Measurements from ENCODE around the gene BABAM2.

The BABAM2 gene

GRCh38 chr2:27887830-27888229, 2.7 kb upstream of the BABAM2 start:
- CTCF ChIA-PET = no interaction called here
- no peak overlapping the region for H3K4me3 Mint-ChIP-seq
- no peak for DNase-seq
- H3K36me3 Mint-ChIP-seq = peaks cover 10% of the 10 kb centered on the region
- peaks cover 41% of the 10 kb centered on the region for H3K4me1 Mint-ChIP-seq
- peaks cover 12% of the 10 kb centered on the region for H3K27me3 Mint-ChIP-seq
- no peak overlapping the region for H3K27ac Mint-ChIP-seq
- H3K9me3 Mint-ChIP-seq = no peaks in the 10 kb centered on the region

- no peaks in the 10 kb centered on the region for H3K9me3 Mint-ChIP-seq
- H3K36me3 Mint-ChIP-seq = peaks cover 10% of the 10 kb centered on the region
- H3K4me1 Mint-ChIP-seq = peaks cover 48% of the 10 kb centered on the region
- no peak for DNase-seq
- no peak overlapping the region for H3K4me3 Mint-ChIP-seq
- peaks cover 12% of the 10 kb centered on the region for H3K27me3 Mint-ChIP-seq
- H3K27ac Mint-ChIP-seq = no peak overlapping the region
- CTCF ChIA-PET = no interaction called here
Observed at GRCh38 chr2:27888790-27889189, 1.7 kb upstream of the BABAM2 start.

- Mint-ChIP-seq H3K4me1 (peaks cover 56% of the 10 kb centered on the region), H3K27me3 (peaks cover 12% of the 10 kb centered on the region), H3K9me3 (no peaks in the 10 kb centered on the region), H3K36me3 (peaks cover 19% of the 10 kb centered on the region), H3K4me3 (peak overlapping the region; percentile 91), H3K27ac (peak overlapping the region; percentile 99)
- CTCF ChIA-PET = interaction anchor here (1.2 kb wide), 1 partner anchor 186 kb away, joined by 3 read pairs; no protein-coding TSS in a partner anchor
- no peak for DNase-seq
Observed at GRCh38 chr2:27889774-27890145, 769 bp upstream of the BABAM2 start.

- Mint-ChIP-seq H3K27me3 (peaks cover 12% of the 10 kb centered on the region), H3K4me1 (peaks cover 58% of the 10 kb centered on the region)
- CTCF ChIA-PET = no interaction called here
Observed at GRCh38 chr2:27890924-27891672, 569 bp downstream of the BABAM2 start.

GRCh38 chr2:27891673-27892105, 1.2 kb downstream of the BABAM2 start:
- Mint-ChIP-seq H3K4me1 (peaks cover 61% of the 10 kb centered on the region), H3K9me3 (no peaks in the 10 kb centered on the region), H3K36me3 (peaks cover 36% of the 10 kb centered on the region), H3K27me3 (peaks cover 12% of the 10 kb centered on the region), H3K4me3 (peak overlapping the region; percentile 91), H3K27ac (peak overlapping the region; percentile 99)
- no peak for DNase-seq
- CTCF ChIA-PET = no interaction called here

More at GRCh38 chr2:27890924-27891672, 569 bp downstream of the BABAM2 start:
- Mint-ChIP-seq H3K4me3 (peak overlapping the region; percentile 91), H3K27ac (peak overlapping the region; percentile 99), H3K9me3 (no peaks in the 10 kb centered on the region), H3K36me3 (peaks cover 30% of the 10 kb centered on the region)
- DNase-seq = peak; percentile 92

- H3K4me3 Mint-ChIP-seq = no peak overlapping the region
- peak overlapping the region; percentile 46 for H3K27ac Mint-ChIP-seq
- DNase-seq = no peak
- peaks cover 46% of the 10 kb centered on the region for H3K36me3 Mint-ChIP-seq
- peaks cover 12% of the 10 kb centered on the region for H3K27me3 Mint-ChIP-seq
- CTCF ChIA-PET = no interaction called here
- H3K4me1 Mint-ChIP-seq = peaks cover 75% of the 10 kb centered on the region
- no peaks in the 10 kb centered on the region for H3K9me3 Mint-ChIP-seq
Observed at GRCh38 chr2:27893006-27893405, 2.5 kb downstream of the BABAM2 start.

GRCh38 chr2:27897717-27898116, 7.2 kb downstream of the BABAM2 start:
- no peak overlapping the region for H3K27ac Mint-ChIP-seq
- H3K4me3 Mint-ChIP-seq = no peak overlapping the region
- CTCF ChIA-PET = no interaction called here
- H3K36me3 Mint-ChIP-seq = peaks cover 62% of the 10 kb centered on the region
- H3K27me3 Mint-ChIP-seq = no peaks in the 10 kb centered on the region
- DNase-seq = no peak
- no peaks in the 10 kb centered on the region for H3K9me3 Mint-ChIP-seq
- peaks cover 49% of the 10 kb centered on the region for H3K4me1 Mint-ChIP-seq

- Mint-ChIP-seq H3K4me3 (no peak overlapping the region), H3K4me1 (peaks cover 33% of the 10 kb centered on the region), H3K27ac (no peak overlapping the region), H3K27me3 (no peaks in the 10 kb centered on the region), H3K9me3 (no peaks in the 10 kb centered on the region), H3K36me3 (peaks cover 60% of the 10 kb centered on the region)
- no peak for DNase-seq
- CTCF ChIA-PET = no interaction called here
Observed at GRCh38 chr2:27901234-27901633, 10.7 kb downstream of the BABAM2 start.

- Mint-ChIP-seq H3K27me3 (no peaks in the 10 kb centered on the region), H3K36me3 (peaks cover 60% of the 10 kb centered on the region), H3K27ac (no peak overlapping the region), H3K9me3 (no peaks in the 10 kb centered on the region), H3K4me1 (peaks cover 26% of the 10 kb centered on the region), H3K4me3 (no peak overlapping the region)
- CTCF ChIA-PET = no interaction called here
- DNase-seq = no peak
Observed at GRCh38 chr2:27902098-27902497, 11.6 kb downstream of the BABAM2 start.

- no peaks in the 10 kb centered on the region for H3K27me3 Mint-ChIP-seq
- DNase-seq = no peak
- no peak overlapping the region for H3K27ac Mint-ChIP-seq
- peaks cover 17% of the 10 kb centered on the region for H3K4me1 Mint-ChIP-seq
- CTCF ChIA-PET = no interaction called here
- no peak overlapping the region for H3K4me3 Mint-ChIP-seq
- peaks cover 56% of the 10 kb centered on the region for H3K36me3 Mint-ChIP-seq
- no peaks in the 10 kb centered on the region for H3K9me3 Mint-ChIP-seq
Observed at GRCh38 chr2:27903018-27903417, 12.5 kb downstream of the BABAM2 start.

- DNase-seq = no peak
- no peak overlapping the region for H3K27ac Mint-ChIP-seq
- H3K9me3 Mint-ChIP-seq = no peaks in the 10 kb centered on the region
- no peak overlapping the region for H3K4me3 Mint-ChIP-seq
- CTCF ChIA-PET = no interaction called here
- H3K27me3 Mint-ChIP-seq = no peaks in the 10 kb centered on the region
- peaks cover 17% of the 10 kb centered on the region for H3K4me1 Mint-ChIP-seq
- H3K36me3 Mint-ChIP-seq = peaks cover 55% of the 10 kb centered on the region
Observed at GRCh38 chr2:27903649-27904404, 13.3 kb downstream of the BABAM2 start.

- no peak for DNase-seq
- CTCF ChIA-PET = no interaction called here
- H3K27ac Mint-ChIP-seq = no peak overlapping the region
- H3K36me3 Mint-ChIP-seq = peaks cover 55% of the 10 kb centered on the region
- H3K4me1 Mint-ChIP-seq = peaks cover 17% of the 10 kb centered on the region
- H3K4me3 Mint-ChIP-seq = no peak overlapping the region
- no peaks in the 10 kb centered on the region for H3K9me3 Mint-ChIP-seq
- no peaks in the 10 kb centered on the region for H3K27me3 Mint-ChIP-seq
Observed at GRCh38 chr2:27904405-27904665, 13.8 kb downstream of the BABAM2 start.

GRCh38 chr2:27906074-27906473, 15.5 kb downstream of the BABAM2 start:
- Mint-ChIP-seq H3K4me3 (no peak overlapping the region), H3K4me1 (peaks cover 13% of the 10 kb centered on the region), H3K27ac (no peak overlapping the region), H3K9me3 (no peaks in the 10 kb centered on the region), H3K36me3 (peaks cover 46% of the 10 kb centered on the region), H3K27me3 (no peaks in the 10 kb centered on the region)
- CTCF ChIA-PET = no interaction called here
- DNase-seq = no peak

GRCh38 chr2:27907547-27907946, 17.0 kb downstream of the BABAM2 start:
- no peak overlapping the region for H3K4me3 Mint-ChIP-seq
- H3K36me3 Mint-ChIP-seq = peaks cover 39% of the 10 kb centered on the region
- peaks cover 7% of the 10 kb centered on the region for H3K4me1 Mint-ChIP-seq
- H3K27me3 Mint-ChIP-seq = no peaks in the 10 kb centered on the region
- CTCF ChIA-PET = no interaction called here
- no peak overlapping the region for H3K27ac Mint-ChIP-seq
- H3K9me3 Mint-ChIP-seq = no peaks in the 10 kb centered on the region
- no peak for DNase-seq

- Mint-ChIP-seq H3K4me1 (peaks cover 7% of the 10 kb centered on the region), H3K4me3 (no peak overlapping the region), H3K27ac (no peak overlapping the region), H3K9me3 (no peaks in the 10 kb centered on the region), H3K36me3 (peaks cover 22% of the 10 kb centered on the region), H3K27me3 (no peaks in the 10 kb centered on the region)
- CTCF ChIA-PET = interaction anchor here (0.9 kb wide), 1 partner anchor 11 kb away, joined by 3 read pairs; no protein-coding TSS in a partner anchor
- no peak for DNase-seq
Observed at GRCh38 chr2:27909901-27910300, 19.4 kb downstream of the BABAM2 start.

Measured in activated naive CD4-positive, alpha-beta T cell treated with anti-CD3 and anti-CD28 coated beads, Interleukin-2, amount 10 ng/mL, durations not matched to agents 7 days and 5 days (primary cell).